GM19397 (cell line): Measurements from ENCODE around the gene ABRACL.

Experiments
- ATAC-seq: cut with Tn5 transposase; IDR thresholded peaks from one replicate; pipeline ENCODE4 v1.9.1; 2021; ENCODE audit warnings: mild to moderate bottlenecking, moderate library complexity; ENCODE audit not compliant: unreplicated experiment

Gene ABRACL

DNA sequence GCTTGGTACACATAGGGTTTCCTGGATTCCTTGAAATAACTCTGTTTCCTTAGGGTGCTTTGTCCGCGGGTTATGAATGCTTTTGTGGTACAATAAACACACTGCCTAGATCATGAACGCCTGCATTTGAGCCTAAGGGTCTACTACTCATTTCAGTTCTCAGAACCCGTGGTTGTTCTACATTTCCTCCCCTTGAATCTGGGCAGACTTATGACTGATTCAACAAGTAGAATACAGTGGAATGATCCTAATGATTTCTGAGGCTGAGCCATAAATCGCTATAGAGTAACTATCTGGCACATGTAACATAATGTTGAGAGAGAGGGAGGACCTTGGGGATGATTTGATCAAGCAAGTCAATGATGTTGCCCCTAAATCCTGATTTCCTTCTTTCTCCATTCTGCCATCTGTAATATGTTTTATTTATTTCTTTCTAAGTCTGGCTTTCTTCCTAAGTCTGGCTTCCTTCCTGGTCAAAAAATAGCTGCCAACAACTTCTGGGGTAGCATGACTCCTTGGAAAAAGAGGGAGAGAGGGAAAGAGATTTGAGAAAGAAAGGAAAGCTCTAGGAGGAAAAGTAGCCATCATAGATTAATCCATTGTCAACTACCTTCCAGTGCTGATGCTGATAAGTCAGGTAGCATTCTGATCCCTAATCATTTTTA, 23.0 kb downstream of the ABRACL start:
- no peak for ATAC-seq

DNA sequence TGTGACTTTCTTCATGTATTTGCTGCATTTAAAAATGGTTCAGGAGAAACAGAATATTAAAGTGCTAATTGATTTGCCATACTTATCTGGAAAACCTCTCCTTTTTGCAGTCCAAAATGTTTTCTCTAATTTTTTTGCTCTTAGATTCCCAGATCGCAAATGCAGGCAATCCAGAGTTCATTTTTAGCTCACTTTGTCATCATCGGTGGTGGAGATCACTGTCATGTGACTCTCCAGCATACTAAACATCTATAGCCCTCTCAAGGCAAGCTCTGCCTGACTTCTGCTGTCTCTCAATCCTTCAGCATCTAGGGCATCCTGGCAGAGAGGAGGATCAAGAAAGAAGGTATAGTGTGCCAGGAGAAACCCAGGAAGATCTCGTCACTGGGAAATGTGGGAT, 24.8 kb downstream of the ABRACL start:
- no peak for ATAC-seq

DNA sequence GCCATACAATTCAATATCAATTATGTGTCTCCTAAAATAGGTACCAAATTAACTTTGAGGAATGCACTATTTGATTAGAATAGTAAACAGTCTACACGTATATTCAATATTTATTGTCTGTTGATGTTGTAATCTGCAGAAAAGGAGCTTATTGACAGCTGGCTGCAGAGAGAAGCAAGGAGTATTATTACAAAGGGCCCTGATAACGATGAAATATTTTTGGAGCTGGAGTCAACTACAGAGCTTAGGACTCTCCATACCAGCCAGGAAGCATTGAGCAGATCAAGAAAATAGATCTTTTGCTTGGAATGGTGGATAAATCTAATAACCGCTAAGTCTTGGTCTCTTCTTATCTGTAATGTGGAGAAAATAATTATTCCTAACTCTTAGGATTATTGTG, 25.5 kb downstream of the ABRACL start:
- no peak for ATAC-seq

DNA sequence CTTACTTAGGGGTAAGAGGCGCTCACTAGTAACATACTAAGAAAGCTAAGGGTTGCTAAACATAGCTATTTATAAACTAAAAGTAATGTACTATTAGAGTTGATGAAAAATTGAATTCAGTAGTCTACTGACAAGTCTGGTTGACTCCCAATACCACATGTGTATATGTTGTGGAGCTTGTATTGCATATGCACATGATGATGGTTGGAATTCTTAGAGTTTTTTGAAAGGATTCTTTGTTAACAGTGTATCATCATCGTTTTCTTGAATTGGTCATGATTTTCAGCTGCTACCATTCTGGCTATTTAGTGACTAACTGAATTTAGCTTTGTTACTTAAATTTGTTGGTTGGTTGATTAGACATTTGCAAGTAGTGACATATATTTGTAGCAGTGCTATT, 27.2 kb downstream of the ABRACL start:
- no peak for ATAC-seq

DNA sequence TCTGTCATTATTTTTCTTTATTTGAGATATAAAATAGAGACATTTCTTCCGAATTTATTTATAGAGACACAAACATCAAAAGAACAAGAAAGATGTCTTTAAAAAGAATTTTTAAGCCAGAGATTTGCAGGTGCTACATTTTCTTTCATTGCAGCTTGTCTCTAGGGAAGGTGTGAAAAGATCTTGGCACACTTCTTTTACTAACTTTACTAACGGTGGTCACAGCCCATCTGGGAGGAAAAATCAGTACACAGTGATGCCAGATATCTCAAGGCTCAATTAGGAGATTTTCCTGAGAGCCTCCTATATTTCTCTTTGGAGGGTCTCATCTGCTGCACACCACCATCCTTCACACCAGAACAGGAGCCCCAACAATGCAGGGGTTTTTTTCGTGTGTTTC, 29.5 kb downstream of the ABRACL start:
- ATAC-seq: no peak

DNA sequence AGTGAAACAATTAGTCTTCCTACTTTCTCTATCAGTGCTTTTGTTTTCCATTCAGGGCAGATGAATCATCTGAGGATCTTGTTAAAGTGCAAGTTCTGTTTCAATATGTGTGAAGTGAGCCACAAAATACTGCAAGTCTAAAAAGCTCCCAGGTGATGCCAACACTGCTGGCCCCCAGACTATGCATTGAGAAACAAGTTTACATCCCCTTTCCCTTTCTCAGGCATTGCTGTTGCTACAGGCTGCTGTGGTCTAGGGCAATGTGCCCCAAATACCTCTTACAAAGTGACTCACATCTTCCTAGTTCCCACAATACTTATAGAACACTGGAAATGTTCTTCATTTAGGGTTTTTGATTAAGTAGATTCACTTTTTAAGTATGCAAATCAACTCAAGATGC, 31.8 kb downstream of the ABRACL start:
- no peak for ATAC-seq

DNA sequence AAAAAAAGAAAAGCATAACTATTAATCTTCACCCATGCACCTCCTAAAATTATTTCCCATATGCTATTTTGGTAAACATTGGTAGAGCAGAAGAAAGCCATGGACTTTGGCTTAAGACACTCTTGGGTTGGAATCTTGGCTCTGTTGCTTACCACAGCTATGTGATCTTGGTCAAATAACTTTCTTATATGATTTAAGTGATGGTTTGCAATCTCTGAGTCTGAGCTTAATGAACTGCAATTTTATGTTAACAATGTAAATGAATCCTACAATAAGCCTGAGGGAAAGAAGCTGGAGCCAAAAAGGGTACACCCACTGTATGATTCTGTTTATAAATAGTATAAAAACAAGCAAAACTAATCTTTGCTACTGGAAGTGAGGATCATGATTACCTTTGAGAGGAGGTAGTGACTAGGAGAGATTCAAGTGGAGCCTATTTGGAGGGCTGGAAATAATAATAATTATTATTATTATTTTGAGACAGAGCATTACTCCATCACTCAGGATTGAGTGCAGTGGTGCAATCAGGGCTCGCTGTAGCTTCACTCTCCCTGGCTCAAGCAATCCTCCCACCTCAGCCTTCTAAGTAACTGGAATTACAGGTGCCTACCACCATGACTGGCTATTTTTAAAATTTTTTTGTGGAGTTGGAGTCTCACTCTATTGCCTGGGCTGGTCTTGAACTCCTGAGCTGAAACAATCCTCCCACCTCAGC, 34.5 kb downstream of the ABRACL start:
- ATAC-seq: no peak

DNA sequence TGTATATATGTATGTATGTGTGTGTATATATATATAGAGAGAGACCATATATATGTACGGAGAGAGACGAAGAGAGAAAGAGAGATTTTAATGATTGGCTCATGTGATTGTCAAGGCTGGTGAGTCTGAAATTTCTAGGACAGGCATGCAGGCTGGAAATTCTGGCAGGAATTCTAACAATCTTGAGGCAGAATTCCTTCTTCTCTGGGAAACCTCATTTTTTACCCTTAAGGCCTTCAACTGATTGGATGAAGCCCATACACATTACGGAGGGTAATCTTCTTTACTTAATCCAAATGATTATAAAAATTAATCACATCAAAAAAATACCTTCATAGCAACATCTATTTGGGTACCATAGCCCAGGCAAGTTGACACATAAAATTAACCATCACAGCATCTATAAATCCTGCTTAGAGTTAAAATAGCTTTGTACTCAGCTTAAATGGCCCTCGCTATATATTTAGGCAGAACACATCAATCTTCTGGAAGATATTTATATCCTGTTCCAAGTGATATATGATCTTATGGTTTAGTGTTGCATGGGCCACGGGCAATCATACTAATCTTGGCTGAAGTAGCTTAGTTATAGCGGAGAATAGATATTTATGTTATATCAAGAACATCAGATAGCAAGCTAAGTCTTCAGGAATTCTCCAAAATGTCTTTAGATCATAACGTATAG, 36.6 kb downstream of the ABRACL start:
- no peak for ATAC-seq

DNA sequence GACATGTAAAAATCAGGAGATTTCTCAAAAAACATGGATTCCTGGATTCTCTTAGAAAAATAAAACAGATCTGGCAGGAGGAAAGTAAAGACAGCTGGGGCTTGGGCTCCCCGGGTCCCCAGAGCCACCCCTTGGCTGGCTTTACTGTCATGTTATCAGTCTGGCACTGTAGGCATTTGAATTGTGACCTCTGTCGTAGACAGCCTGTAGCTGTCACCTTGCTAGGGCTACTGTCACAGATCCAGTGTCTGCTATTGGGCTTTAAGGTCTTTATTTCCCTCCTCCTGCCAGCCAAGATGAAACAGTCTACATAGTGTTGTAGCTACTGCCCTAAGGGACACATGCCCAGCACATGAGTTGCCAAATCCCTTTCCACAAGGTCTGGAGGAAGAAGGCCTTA, 37.5 kb downstream of the ABRACL start:
- ATAC-seq: no peak

DNA sequence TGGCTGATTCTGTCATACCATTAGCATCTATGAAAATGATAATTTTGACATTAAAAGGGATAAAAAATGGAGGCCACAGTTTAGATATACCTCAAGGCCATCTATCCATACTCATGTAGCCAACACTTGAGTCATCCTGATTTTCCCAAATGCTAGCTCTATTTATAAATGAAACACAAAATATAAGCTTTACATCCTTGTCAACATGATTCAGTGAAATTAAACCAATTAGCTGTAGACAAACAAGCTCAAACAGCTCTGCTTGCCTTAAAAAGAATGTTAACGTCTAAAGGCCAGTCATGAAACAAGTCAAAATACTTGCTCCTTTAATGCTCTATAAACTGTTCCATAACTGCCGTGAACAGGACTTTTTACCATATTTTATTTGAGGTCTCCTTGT, 40.3 kb downstream of the ABRACL start:
- no peak for ATAC-seq

DNA sequence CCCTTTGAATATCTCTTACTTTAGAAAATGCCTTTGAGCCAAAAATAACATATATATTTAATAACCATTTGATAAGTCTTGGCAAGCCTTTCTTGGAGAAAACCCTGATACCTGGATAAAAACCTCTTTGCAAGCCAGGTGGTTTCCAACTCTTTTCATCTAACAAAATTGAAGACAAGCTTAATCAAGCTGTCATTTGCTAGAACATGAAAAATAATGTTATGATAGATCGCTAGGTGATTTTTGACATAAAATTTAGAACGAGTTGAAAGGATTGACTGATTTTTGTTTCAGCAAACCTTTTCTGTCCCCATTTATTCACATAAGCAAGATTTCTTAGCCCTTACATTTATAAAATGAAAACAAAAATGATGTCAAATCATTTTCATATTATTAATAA, 44.6 kb downstream of the ABRACL start:
- no peak for ATAC-seq

DNA sequence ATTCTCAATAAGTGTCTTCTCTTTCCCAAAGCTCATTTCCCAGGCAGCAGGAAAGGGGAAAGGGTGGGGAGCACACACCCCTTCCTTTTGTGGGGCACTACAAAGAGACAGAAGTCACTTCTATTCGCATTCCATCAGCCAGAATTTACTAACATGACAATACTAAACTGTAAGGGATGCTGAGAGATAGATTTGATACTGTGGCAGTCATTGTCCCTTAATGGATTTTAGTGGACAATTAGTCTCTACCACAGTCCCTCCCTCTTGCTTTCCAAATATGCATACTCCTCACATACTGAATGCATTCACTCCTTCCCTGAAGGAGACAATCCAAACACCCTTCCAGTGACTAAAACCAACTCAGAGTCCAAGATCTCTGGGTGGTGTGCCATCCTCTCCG, 50.5 kb downstream of the ABRACL start:
- no peak for ATAC-seq

DNA sequence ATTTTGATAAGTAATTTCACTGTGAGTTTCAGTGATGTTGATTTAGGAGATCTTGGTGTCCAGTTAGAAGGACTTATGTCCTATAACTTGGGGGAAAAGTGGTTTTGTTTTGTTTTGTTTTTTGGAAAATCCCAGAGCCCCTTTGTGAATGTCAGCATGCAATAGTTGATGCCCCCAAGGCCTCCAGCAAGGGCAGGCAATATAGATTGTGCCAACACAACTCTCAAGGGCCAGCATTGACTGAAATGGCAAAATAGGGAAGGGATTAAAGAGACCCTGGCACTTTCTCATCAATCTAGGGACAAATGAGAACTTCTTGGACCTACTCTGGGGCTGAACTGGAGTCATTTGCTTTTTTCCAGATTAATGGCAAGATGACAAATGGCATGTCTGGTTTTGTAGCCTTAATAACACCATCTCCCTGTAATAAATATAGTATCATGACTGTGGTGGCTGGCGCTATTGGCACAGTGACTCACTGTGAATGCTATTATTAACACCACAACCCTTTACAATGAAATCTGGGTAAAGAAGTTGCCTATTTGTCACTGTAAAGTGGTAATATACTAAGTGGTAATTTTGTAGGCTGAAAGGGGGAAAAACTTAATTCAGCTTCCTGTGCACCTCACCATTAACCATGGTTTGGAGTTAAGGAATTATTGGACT, 51.8 kb downstream of the ABRACL start:
- ATAC-seq: no peak

DNA sequence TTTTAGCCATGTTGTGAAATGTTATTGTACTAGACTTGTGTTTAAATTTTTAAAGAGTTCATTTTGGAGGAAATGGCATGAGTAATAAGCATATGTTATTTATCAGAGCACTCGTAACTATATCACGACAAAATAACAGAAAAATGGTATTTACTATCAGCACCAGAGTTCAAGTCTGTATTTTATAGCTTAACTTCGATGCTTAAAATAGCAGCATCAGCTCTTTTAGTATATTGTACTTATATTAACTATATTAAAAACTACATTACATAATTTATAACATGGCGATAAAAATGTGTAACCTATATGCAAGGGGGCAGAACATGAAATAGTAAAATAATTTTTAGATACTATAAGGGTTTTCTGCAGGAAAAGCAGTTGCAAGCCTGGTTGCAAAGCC, 52.9 kb downstream of the ABRACL start:
- ATAC-seq: no peak

DNA sequence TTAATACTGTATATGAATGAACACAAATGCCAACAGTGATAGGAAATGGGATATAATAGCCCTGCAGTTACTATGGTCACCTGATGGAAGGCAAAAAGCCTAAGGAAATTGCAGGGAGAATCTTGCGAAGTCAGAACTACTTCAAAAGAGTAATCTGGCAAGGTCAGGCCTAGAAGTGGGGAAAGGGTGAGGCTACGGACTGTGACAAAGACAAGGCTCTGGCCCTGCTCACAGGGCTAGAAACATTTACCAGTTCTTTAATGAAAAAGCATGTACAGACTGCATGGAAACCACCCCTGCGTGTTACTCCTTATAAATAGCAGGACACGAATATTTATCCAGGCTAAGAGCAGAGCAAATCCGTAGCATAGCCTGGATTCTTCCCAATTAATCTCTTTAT, 53.8 kb downstream of the ABRACL start:
- no peak for ATAC-seq

DNA sequence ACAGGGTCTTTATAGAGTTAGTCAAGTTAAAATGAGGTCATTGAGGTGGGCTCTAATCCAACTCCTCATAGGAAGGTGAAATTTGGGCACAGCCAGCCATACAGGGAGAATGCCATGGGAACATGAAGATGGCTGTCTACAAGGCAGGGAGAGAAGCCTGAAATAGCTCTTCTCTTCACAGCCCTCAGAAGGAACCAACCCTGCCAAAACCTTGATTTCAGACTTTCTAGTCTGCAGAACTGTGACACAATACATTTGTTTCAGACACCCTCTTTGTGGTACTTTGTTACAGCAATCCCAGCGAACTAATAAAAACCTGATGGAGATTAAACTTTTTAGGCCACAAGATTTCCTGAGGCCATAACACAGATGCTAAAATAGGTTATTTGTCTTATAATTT, 63.3 kb downstream of the ABRACL start:
- no peak for ATAC-seq
